Stimulated activated CD8-positive, alpha-beta memory T cell treated with anti-CD3 and anti-CD28 coated beads, Interleukin-15, amount 100 ng/mL, for 24 hours (primary cell): ENCODE data around the gene PHF10.
A peak's percentile ranks its signal among the peaks of the same experiment; 100 is the strongest.
"Not testable (repeated sequence)": the region's sequence is repeated elsewhere in the genome, so short reads cannot be mapped to it uniquely, and the experiment has no call there.

ENCODE experiments used
- DNase-seq: peaks from one replicate; pipeline ENCODE4 v3.0.0-alpha.2; 2020; ENCODE audit warnings: low read depth

PHF10 gene

GRCh38 chr6:169723200-169723909 is 945 bp downstream of the PHF10 start:
- DNase-seq: peak; percentile 26

- DNase-seq: peak; percentile 7
Observed at GRCh38 chr6:169722362-169723199, 1.7 kb downstream of the PHF10 start.

- no peak for DNase-seq
Observed at GRCh38 chr6:169720207-169720855, 4.0 kb downstream of the PHF10 start.

GRCh38 chr6:169719117-169719516 is 5.2 kb downstream of the PHF10 start:
- no peak for DNase-seq

GRCh38 chr6:169714595-169714994 is 9.7 kb downstream of the PHF10 start:
- no peak for DNase-seq

GRCh38 chr6:169714178-169714577 is 10.1 kb downstream of the PHF10 start:
- no peak for DNase-seq

- DNase-seq: no peak
Observed at GRCh38 chr6:169710009-169710408, 14.3 kb downstream of the PHF10 start.

- DNase-seq: no peak
Observed at GRCh38 chr6:169709293-169709692, 15.0 kb downstream of the PHF10 start.

GRCh38 chr6:169707772-169708171 is 16.5 kb downstream of the PHF10 start:
- DNase-seq: no peak

GRCh38 chr6:169702840-169703246 is 21.5 kb downstream of the PHF10 start:
- no peak for DNase-seq

- peak; percentile 98 for DNase-seq
Observed at GRCh38 chr6:169701954-169702839, 22.1 kb downstream of the PHF10 start, which contains the start of the genes C6orf120 and WDR27. Gene C6orf120, plus strand, starts transcription at chr6:169702126. Its CDS starts 334 bp downstream, at chr6:169702460. Gene WDR27, minus strand, starts transcription at chr6:169702029. Its CDS starts 13,024 bp downstream, at chr6:169689005.

GRCh38 chr6:169701311-169701953 is 22.9 kb downstream of the PHF10 start:
- DNase-seq: no peak

GRCh38 chr6:169700296-169700695 is 24.0 kb downstream of the PHF10 start:
- DNase-seq: no peak

GRCh38 chr6:169697115-169697514 is 27.2 kb downstream of the PHF10 start:
- not testable (repeated sequence) for DNase-seq

GRCh38 chr6:169695131-169695530 is 29.2 kb downstream of the PHF10 start:
- DNase-seq: no peak

GRCh38 chr6:169692516-169692915 is 31.8 kb downstream of the PHF10 start:
- no peak for DNase-seq

GRCh38 chr6:169691260-169691659 is 33.0 kb downstream of the PHF10 start:
- no peak for DNase-seq

- no peak for DNase-seq
Observed at GRCh38 chr6:169689287-169689686, 35.0 kb downstream of the PHF10 start.

GRCh38 chr6:169685860-169686259 is 38.4 kb downstream of the PHF10 start:
- DNase-seq: no peak

- DNase-seq: no peak
Observed at GRCh38 chr6:169684056-169684455, 40.2 kb downstream of the PHF10 start.

GRCh38 chr6:169678342-169678741 is 46.0 kb downstream of the PHF10 start:
- no peak for DNase-seq
